NCI-H2081 (cell line): ENCODE results near the gene SRP68.
"Not testable (repeated sequence)": the region's sequence is repeated elsewhere in the genome, so short reads cannot be mapped to it uniquely, and the experiment has no call there.

Experiments
- DNase-seq, 2 experiments: peaks; one replicate each; lab custom pipeline; 2025; lab: John Stamatoyannopoulos, UW

Gene SRP68

GRCh38 chr17:76089680-76090516 lies 17.6 kb upstream of the SRP68 start:
- DNase-seq: no peak

GRCh38 chr17:76088868-76089576 lies 16.7 kb upstream of the SRP68 start:
- no peak for DNase-seq

- no peak for DNase-seq
These were observed 15.9 kb upstream of the SRP68 start for GRCh38 chr17:76088041-76088867.

GRCh38 chr17:76087531-76087930 lies 15.2 kb upstream of the SRP68 start:
- DNase-seq: no peak

GRCh38 chr17:76086384-76086783 lies 14.1 kb upstream of the SRP68 start:
- no peak for DNase-seq

GRCh38 chr17:76085731-76086366 lies 13.5 kb upstream of the SRP68 start:
- DNase-seq: no peak

- DNase-seq: no peak
These were observed 12.9 kb upstream of the SRP68 start for GRCh38 chr17:76085066-76085730.

- DNase-seq: no peak
These were observed 11.3 kb upstream of the SRP68 start for GRCh38 chr17:76083536-76084182.

- no peak for DNase-seq
These were observed 10.3 kb upstream of the SRP68 start for GRCh38 chr17:76082326-76083251.

- no peak for DNase-seq
These were observed 9.2 kb upstream of the SRP68 start for GRCh38 chr17:76081295-76082210.

- no peak for DNase-seq
These were observed 8.5 kb upstream of the SRP68 start for GRCh38 chr17:76080768-76081287.

- no peak for DNase-seq
These were observed 7.8 kb upstream of the SRP68 start for GRCh38 chr17:76079956-76080767.

- DNase-seq: no peak
These were observed 7.2 kb upstream of the SRP68 start for GRCh38 chr17:76079535-76079955.

- DNase-seq: peak; percentile 44 to 56
These were observed 6.7 kb upstream of the SRP68 start, which contains the start of gene ZACN for GRCh38 chr17:76078860-76079534. Gene ZACN (plus strand): TSS chr17:76079182. CDS start chr17:76079265, 83 bp downstream.

- not testable (repeated sequence) for DNase-seq
These were observed 6.1 kb upstream of the SRP68 start for GRCh38 chr17:76078370-76078769.

GRCh38 chr17:76077584-76078110 lies 5.3 kb upstream of the SRP68 start:
- peak in 1 of 2 experiments; percentile 33 for DNase-seq
